HepG2 (cell line): Measurements from ENCODE around the gene EDAR. TPM values are rescaled to one million over a fixed set of nuclear protein-coding genes. Genes with fewer than 3 reads are reported as not detected.

Experiments used
- ASH2L ChIP-seq: fragments of 300-600, 200-600 bp; sonication (generic); IDR thresholded peaks from 2 replicates; pipeline ENCODE4 v1.7.0; 2017; ENCODE audit warnings: low read depth, mild to moderate bottlenecking, moderate library complexity, mixed read lengths, low read length; ENCODE audit not compliant: insufficient read length
- BORCS8-MEF2B ChIP-seq: sonication (generic); formaldehyde crosslinking; IDR thresholded peaks from 2 replicates; pipeline ENCODE4 v1.8.0; 2022; ENCODE audit warnings: mild to moderate bottlenecking, missing genetic modification reagents
- EED ChIP-seq: sonication (generic); formaldehyde crosslinking; IDR thresholded peaks from 2 replicates; pipeline ENCODE4 v1.5.0; 2020; ENCODE audit warnings: mild to moderate bottlenecking, missing genetic modification reagents
- GATA4 ChIP-seq: sonication (generic); IDR thresholded peaks from 2 replicates; pipeline ENCODE4 v1.6.1; 2016; ENCODE audit warnings: antibody characterized with exemption, low read depth, borderline replicate concordance
- GATAD2A ChIP-seq: IDR thresholded peaks from 2 replicates; pipeline ENCODE4 v1.6.1; 2016
- HDAC2 ChIP-seq: sonication (generic); formaldehyde crosslinking; IDR thresholded peaks from 2 replicates; pipeline ENCODE4 v1.4.0; 2020; ENCODE audit warnings: missing genetic modification reagents
- NR2F2 ChIP-seq: IDR thresholded peaks from 2 replicates; pipeline ENCODE4 v1.6.1; 2012; ENCODE audit warnings: low read depth, inconsistent platforms, borderline replicate concordance
- NR2F6 ChIP-seq, 2 experiments: IDR thresholded peaks; 2 replicates each; pipeline ENCODE4 v1.6.1; 2016; ENCODE audit warnings: antibody characterized with exemption in 1 of 2, mild to moderate bottlenecking in 1 of 2
- RARA ChIP-seq: IDR thresholded peaks from 2 replicates; pipeline ENCODE4 v1.6.1; 2016; ENCODE audit warnings: missing genetic modification reagents, missing compliant biosample characterization
- RFXANK ChIP-seq: IDR thresholded peaks from 2 replicates; pipeline ENCODE4 v1.6.1; 2016
- RNF2 ChIP-seq: fragments of 450-650 bp; conservative IDR thresholded peaks from 2 replicates; pipeline ENCODE4 v1.6.1; 2016; ENCODE audit warnings: low read depth
- SP5 ChIP-seq: IDR thresholded peaks from 2 replicates; pipeline ENCODE4 v1.6.1; 2016; ENCODE audit warnings: low read depth, borderline replicate concordance
- STAT5B ChIP-seq: sonication (generic); formaldehyde crosslinking; IDR thresholded peaks from 2 replicates; pipeline ENCODE4 v1.4.0; 2020; ENCODE audit warnings: missing genetic modification reagents
- TBX2 ChIP-seq: sonication (generic); formaldehyde crosslinking; IDR thresholded peaks from 2 replicates; pipeline ENCODE4 v1.5.0; 2020; ENCODE audit warnings: missing genetic modification reagents, mild to moderate bottlenecking, borderline replicate concordance
- TEAD3 ChIP-seq: optimal IDR thresholded peaks from 2 replicates; pipeline ENCODE3; 2016; ENCODE audit warnings: borderline replicate concordance
- ZEB1 ChIP-seq: IDR thresholded peaks from 2 replicates; pipeline ENCODE4 v1.6.1; 2012; ENCODE audit warnings: mild to moderate bottlenecking, low read depth, inconsistent platforms; ENCODE audit not compliant: insufficient replicate concordance
- ZFP90 ChIP-seq: sonication (generic); formaldehyde crosslinking; IDR thresholded peaks from 2 replicates; pipeline ENCODE4 v1.8.0; 2022; ENCODE audit warnings: missing genetic modification reagents, mild to moderate bottlenecking, inconsistent platforms, borderline replicate concordance
- ZNF563 ChIP-seq: sonication (generic); formaldehyde crosslinking; IDR thresholded peaks from 2 replicates; pipeline ENCODE4 v1.8.0; 2022; ENCODE audit warnings: mild to moderate bottlenecking, moderate library complexity, missing genetic modification reagents
- polyA plus RNA-seq, 8 experiments: library from polyadenylated mRNA; depleted of rRNA in 3 of 8; stranded (reverse) in 7 of 8; unstranded in 1 of 8; fragments of >200 nt; fragmentation: Illumina TruSeq in 4 of 8; extraction: Trizol in 4 of 8; gene quantifications; 2 replicates each; pipeline versions ENCODE4 v1.2.1 to v1.2.3, GENCODE V29; 2011 to 2016; ENCODE audit warnings: low read depth in 4 of 8, missing spikeins in 1 of 8, mixed read lengths in 1 of 8; ENCODE audit not compliant: insufficient read depth in 1 of 8
- total RNA-seq, 5 experiments: library from RNA; depleted of rRNA; stranded (reverse); fragments of >200 nt; fragmentation: Illumina TruSeq; extraction: Trizol; gene quantifications; 2 replicates each; pipeline ENCODE4 v1.2.3, GENCODE V29; 2016; ENCODE audit warnings: low read depth in 1 of 5
- TF ChIP-seq, protein P1 (sequence below): sonication (generic); formaldehyde crosslinking; conservative IDR thresholded peaks from 2 replicates; pipeline ENCODE4 v1.4.0; 2020; ENCODE audit warnings: mild to moderate bottlenecking, missing genetic modification reagents, moderate library complexity
- TF ChIP-seq, protein P2 (sequence below): sonication (generic); formaldehyde crosslinking; IDR thresholded peaks from 2 replicates; pipeline ENCODE4 v1.4.0; 2020; ENCODE audit warnings: missing genetic modification reagents, borderline replicate concordance
- TF ChIP-seq, protein P3 (sequence below): sonication (generic); formaldehyde crosslinking; IDR thresholded peaks from 2 replicates; pipeline ENCODE4 v1.5.1; 2020; ENCODE audit warnings: missing genetic modification reagents, mild to moderate bottlenecking, borderline replicate concordance
- TF ChIP-seq, protein P4 (sequence below): sonication (generic); formaldehyde crosslinking; IDR thresholded peaks from 2 replicates; pipeline ENCODE4 v1.4.0; 2020; ENCODE audit warnings: missing genetic modification reagents

The EDAR gene
- total and polyA plus RNA-seq, 2 of the 13 experiments (the other 11 are each of a cell fraction or from before 2014, with no cell fraction given) = not detected

DNA sequence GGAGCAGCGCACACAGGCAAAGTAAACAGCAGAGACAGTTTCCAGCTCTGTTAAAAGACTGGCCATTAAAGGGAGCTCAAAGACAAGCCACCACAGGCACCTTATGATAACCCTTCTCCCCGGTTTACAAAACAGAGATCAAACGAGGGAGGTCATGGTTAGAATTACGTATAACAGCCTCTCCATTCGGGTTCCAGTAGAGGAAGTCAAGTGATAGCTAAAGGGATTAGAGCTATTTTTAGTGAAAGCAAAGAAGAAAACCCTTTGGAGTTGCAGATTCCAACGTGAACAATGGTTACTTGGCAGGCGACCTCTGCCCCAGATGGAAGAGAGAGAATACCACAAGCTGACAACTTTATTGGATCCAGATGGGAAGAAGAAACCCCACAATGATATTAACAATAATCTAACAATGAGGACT, 31.2 kb upstream of the EDAR start (continued):
- TF ChIP-seq HDAC2 (CRISPR knock-in tag) = 0 out of 2 replicates have a peak, but pooled peaks have one; percentile 44
- TF ChIP-seq RNF2 = no peak
- peak; percentile 20 for TF ChIP-seq ZEB1
- no peak for TF ChIP-seq BORCS8-MEF2B (CRISPR knock-in tag)
- TF ChIP-seq, protein P1, sequence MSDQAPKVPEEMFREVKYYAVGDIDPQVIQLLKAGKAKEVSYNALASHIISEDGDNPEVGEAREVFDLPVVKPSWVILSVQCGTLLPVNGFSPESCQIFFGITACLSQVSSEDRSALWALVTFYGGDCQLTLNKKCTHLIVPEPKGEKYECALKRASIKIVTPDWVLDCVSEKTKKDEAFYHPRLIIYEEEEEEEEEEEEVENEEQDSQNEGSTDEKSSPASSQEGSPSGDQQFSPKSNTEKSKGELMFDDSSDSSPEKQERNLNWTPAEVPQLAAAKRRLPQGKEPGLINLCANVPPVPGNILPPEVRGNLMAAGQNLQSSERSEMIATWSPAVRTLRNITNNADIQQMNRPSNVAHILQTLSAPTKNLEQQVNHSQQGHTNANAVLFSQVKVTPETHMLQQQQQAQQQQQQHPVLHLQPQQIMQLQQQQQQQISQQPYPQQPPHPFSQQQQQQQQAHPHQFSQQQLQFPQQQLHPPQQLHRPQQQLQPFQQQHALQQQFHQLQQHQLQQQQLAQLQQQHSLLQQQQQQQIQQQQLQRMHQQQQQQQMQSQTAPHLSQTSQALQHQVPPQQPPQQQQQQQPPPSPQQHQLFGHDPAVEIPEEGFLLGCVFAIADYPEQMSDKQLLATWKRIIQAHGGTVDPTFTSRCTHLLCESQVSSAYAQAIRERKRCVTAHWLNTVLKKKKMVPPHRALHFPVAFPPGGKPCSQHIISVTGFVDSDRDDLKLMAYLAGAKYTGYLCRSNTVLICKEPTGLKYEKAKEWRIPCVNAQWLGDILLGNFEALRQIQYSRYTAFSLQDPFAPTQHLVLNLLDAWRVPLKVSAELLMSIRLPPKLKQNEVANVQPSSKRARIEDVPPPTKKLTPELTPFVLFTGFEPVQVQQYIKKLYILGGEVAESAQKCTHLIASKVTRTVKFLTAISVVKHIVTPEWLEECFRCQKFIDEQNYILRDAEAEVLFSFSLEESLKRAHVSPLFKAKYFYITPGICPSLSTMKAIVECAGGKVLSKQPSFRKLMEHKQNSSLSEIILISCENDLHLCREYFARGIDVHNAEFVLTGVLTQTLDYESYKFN (CRISPR knock-in tag) = peak; percentile 80
- TF ChIP-seq, protein P2, sequence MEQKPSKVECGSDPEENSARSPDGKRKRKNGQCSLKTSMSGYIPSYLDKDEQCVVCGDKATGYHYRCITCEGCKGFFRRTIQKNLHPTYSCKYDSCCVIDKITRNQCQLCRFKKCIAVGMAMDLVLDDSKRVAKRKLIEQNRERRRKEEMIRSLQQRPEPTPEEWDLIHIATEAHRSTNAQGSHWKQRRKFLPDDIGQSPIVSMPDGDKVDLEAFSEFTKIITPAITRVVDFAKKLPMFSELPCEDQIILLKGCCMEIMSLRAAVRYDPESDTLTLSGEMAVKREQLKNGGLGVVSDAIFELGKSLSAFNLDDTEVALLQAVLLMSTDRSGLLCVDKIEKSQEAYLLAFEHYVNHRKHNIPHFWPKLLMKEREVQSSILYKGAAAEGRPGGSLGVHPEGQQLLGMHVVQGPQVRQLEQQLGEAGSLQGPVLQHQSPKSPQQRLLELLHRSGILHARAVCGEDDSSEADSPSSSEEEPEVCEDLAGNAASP = peak; percentile 85; the same call in 1 of the 2 replicates
- TF ChIP-seq SP5 (CRISPR knock-in tag) = 0 out of 2 replicates have a peak, but pooled peaks have one; percentile 18
- no peak for TF ChIP-seq ZFP90 (CRISPR knock-in tag)
- no peak for TF ChIP-seq STAT5B (CRISPR knock-in tag)
- TF ChIP-seq NR2F2 = peak; percentile 89
- TF ChIP-seq ZNF563 (CRISPR knock-in tag) = no peak
- TF ChIP-seq NR2F6 (IDR thresholded peaks at IDR 0.05) = peak; percentile 88
- peak; percentile 77 for TF ChIP-seq NR2F6 (CRISPR knock-in tag; IDR thresholded peaks at IDR 0.05)
- TF ChIP-seq, protein P3, sequence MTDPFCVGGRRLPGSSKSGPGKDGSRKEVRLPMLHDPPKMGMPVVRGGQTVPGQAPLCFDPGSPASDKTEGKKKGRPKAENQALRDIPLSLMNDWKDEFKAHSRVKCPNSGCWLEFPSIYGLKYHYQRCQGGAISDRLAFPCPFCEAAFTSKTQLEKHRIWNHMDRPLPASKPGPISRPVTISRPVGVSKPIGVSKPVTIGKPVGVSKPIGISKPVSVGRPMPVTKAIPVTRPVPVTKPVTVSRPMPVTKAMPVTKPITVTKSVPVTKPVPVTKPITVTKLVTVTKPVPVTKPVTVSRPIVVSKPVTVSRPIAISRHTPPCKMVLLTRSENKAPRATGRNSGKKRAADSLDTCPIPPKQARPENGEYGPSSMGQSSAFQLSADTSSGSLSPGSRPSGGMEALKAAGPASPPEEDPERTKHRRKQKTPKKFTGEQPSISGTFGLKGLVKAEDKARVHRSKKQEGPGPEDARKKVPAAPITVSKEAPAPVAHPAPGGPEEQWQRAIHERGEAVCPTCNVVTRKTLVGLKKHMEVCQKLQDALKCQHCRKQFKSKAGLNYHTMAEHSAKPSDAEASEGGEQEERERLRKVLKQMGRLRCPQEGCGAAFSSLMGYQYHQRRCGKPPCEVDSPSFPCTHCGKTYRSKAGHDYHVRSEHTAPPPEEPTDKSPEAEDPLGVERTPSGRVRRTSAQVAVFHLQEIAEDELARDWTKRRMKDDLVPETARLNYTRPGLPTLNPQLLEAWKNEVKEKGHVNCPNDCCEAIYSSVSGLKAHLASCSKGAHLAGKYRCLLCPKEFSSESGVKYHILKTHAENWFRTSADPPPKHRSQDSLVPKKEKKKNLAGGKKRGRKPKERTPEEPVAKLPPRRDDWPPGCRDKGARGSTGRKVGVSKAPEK (CRISPR knock-in tag) = peak; percentile 37; the same call in 1 of the 2 replicates
- TF ChIP-seq ASH2L = peak; percentile 62
- TF ChIP-seq TEAD3 (CRISPR knock-in tag) = peak; percentile 14
- TF ChIP-seq, protein P4, sequence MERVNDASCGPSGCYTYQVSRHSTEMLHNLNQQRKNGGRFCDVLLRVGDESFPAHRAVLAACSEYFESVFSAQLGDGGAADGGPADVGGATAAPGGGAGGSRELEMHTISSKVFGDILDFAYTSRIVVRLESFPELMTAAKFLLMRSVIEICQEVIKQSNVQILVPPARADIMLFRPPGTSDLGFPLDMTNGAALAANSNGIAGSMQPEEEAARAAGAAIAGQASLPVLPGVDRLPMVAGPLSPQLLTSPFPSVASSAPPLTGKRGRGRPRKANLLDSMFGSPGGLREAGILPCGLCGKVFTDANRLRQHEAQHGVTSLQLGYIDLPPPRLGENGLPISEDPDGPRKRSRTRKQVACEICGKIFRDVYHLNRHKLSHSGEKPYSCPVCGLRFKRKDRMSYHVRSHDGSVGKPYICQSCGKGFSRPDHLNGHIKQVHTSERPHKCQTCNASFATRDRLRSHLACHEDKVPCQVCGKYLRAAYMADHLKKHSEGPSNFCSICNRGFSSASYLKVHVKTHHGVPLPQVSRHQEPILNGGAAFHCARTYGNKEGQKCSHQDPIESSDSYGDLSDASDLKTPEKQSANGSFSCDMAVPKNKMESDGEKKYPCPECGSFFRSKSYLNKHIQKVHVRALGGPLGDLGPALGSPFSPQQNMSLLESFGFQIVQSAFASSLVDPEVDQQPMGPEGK (CRISPR knock-in tag) = 0 out of 2 replicates have a peak, but pooled peaks have one; percentile 32
- TF ChIP-seq TBX2 = peak; percentile 64; the same call in 1 of the 2 replicates
- no peak for TF ChIP-seq RFXANK (CRISPR knock-in tag)
- peak; percentile 48; the same call in 1 of the 2 replicates for TF ChIP-seq GATAD2A (CRISPR knock-in tag)
- peak; percentile 66; the same call in 1 of the 2 replicates for TF ChIP-seq GATA4
- no peak for TF ChIP-seq EED (CRISPR knock-in tag)
- peak; percentile 88 for TF ChIP-seq RARA (CRISPR knock-in tag)
